Stimulated activated naive CD8-positive, alpha-beta T cell treated with anti-CD3 and anti-CD28 coated beads, Interleukin-15, Interleukin-2, amounts not matched to agents 100 ng/mL and 50 ng/mL, for 24 hours (primary cell): ENCODE results near the gene PARP1.

Source experiments
- H3K27ac Mint-ChIP-seq: one replicate; pipeline ENCODE4 v1.8.0; 2021; ENCODE audit warnings: mild to moderate bottlenecking, mixed read lengths
- H3K27me3 Mint-ChIP-seq: one replicate; pipeline ENCODE4 v1.8.0; 2021; ENCODE audit warnings: mixed read lengths
- H3K36me3 Mint-ChIP-seq: one replicate; pipeline ENCODE4 v1.8.0; 2021; ENCODE audit warnings: low read depth, mixed read lengths
- H3K4me1 Mint-ChIP-seq: one replicate; pipeline ENCODE4 v1.8.0; 2021; ENCODE audit warnings: low read depth, mixed read lengths
- H3K4me3 Mint-ChIP-seq: one replicate; pipeline ENCODE4 v1.8.0; 2021; ENCODE audit warnings: mild to moderate bottlenecking, mixed read lengths
- H3K9me3 Mint-ChIP-seq: one replicate; pipeline ENCODE4 v1.8.0; 2021; ENCODE audit warnings: mixed read lengths

Gene PARP1

GRCh38 chr1:226404063-226404903 is 3.6 kb downstream of the PARP1 start:
- Mint-ChIP-seq H3K9me3 (no peaks in the 10 kb centered on the region), H3K27me3 (no peaks in the 10 kb centered on the region), H3K27ac (no peak overlapping the region), H3K4me1 (peaks cover 67% of the 10 kb centered on the region), H3K4me3 (peak overlapping the region; percentile 97), H3K36me3 (peaks cover 54% of the 10 kb centered on the region)

- H3K27me3 Mint-ChIP-seq = no peaks in the 10 kb centered on the region
- H3K4me1 Mint-ChIP-seq = peaks cover 65% of the 10 kb centered on the region
- H3K36me3 Mint-ChIP-seq = peaks cover 62% of the 10 kb centered on the region
- H3K27ac Mint-ChIP-seq = no peak overlapping the region
- H3K4me3 Mint-ChIP-seq = peak overlapping the region; percentile 53
- no peaks in the 10 kb centered on the region for H3K9me3 Mint-ChIP-seq
Observed at GRCh38 chr1:226403201-226404034, 4.5 kb downstream of the PARP1 start.

GRCh38 chr1:226402739-226403165 is 5.1 kb downstream of the PARP1 start:
- no peak overlapping the region for H3K4me3 Mint-ChIP-seq
- H3K9me3 Mint-ChIP-seq = no peaks in the 10 kb centered on the region
- peaks cover 68% of the 10 kb centered on the region for H3K36me3 Mint-ChIP-seq
- H3K4me1 Mint-ChIP-seq = peaks cover 65% of the 10 kb centered on the region
- no peaks in the 10 kb centered on the region for H3K27me3 Mint-ChIP-seq
- peak overlapping the region; percentile 54 for H3K27ac Mint-ChIP-seq

GRCh38 chr1:226401355-226402303 is 6.3 kb downstream of the PARP1 start:
- Mint-ChIP-seq H3K27ac (no peak overlapping the region), H3K36me3 (peaks cover 77% of the 10 kb centered on the region), H3K4me3 (no peak overlapping the region), H3K27me3 (no peaks in the 10 kb centered on the region), H3K4me1 (peaks cover 65% of the 10 kb centered on the region), H3K9me3 (no peaks in the 10 kb centered on the region)

- Mint-ChIP-seq H3K4me1 (peaks cover 56% of the 10 kb centered on the region), H3K36me3 (peaks cover 75% of the 10 kb centered on the region), H3K9me3 (no peaks in the 10 kb centered on the region), H3K27ac (no peak overlapping the region), H3K4me3 (no peak overlapping the region), H3K27me3 (no peaks in the 10 kb centered on the region)
Observed at GRCh38 chr1:226400519-226401354, 7.2 kb downstream of the PARP1 start.

- H3K4me1 Mint-ChIP-seq = peaks cover 30% of the 10 kb centered on the region
- peaks cover 83% of the 10 kb centered on the region for H3K36me3 Mint-ChIP-seq
- H3K27ac Mint-ChIP-seq = no peak overlapping the region
- no peaks in the 10 kb centered on the region for H3K9me3 Mint-ChIP-seq
- no peak overlapping the region for H3K4me3 Mint-ChIP-seq
- H3K27me3 Mint-ChIP-seq = no peaks in the 10 kb centered on the region
Observed at GRCh38 chr1:226397955-226398636, 9.8 kb downstream of the PARP1 start.

- peak overlapping the region; percentile 33 for H3K27ac Mint-ChIP-seq
- no peak overlapping the region for H3K4me3 Mint-ChIP-seq
- no peaks in the 10 kb centered on the region for H3K27me3 Mint-ChIP-seq
- no peaks in the 10 kb centered on the region for H3K9me3 Mint-ChIP-seq
- H3K36me3 Mint-ChIP-seq = peaks cover 86% of the 10 kb centered on the region
- peaks cover 25% of the 10 kb centered on the region for H3K4me1 Mint-ChIP-seq
Observed at GRCh38 chr1:226397011-226397926, 10.6 kb downstream of the PARP1 start.

GRCh38 chr1:226395753-226396152 is 12.1 kb downstream of the PARP1 start:
- H3K4me1 Mint-ChIP-seq = peaks cover 12% of the 10 kb centered on the region
- H3K27ac Mint-ChIP-seq = no peak overlapping the region
- H3K9me3 Mint-ChIP-seq = no peaks in the 10 kb centered on the region
- no peaks in the 10 kb centered on the region for H3K27me3 Mint-ChIP-seq
- no peak overlapping the region for H3K4me3 Mint-ChIP-seq
- H3K36me3 Mint-ChIP-seq = peaks cover 86% of the 10 kb centered on the region

GRCh38 chr1:226394462-226394861 is 13.4 kb downstream of the PARP1 start:
- Mint-ChIP-seq H3K4me1 (peaks cover 4% of the 10 kb centered on the region), H3K27me3 (no peaks in the 10 kb centered on the region), H3K36me3 (peaks cover 81% of the 10 kb centered on the region), H3K27ac (no peak overlapping the region), H3K9me3 (no peaks in the 10 kb centered on the region), H3K4me3 (no peak overlapping the region)

GRCh38 chr1:226390681-226391080 is 17.2 kb downstream of the PARP1 start:
- H3K4me3 Mint-ChIP-seq = no peak overlapping the region
- H3K9me3 Mint-ChIP-seq = no peaks in the 10 kb centered on the region
- peaks cover 81% of the 10 kb centered on the region for H3K36me3 Mint-ChIP-seq
- H3K27me3 Mint-ChIP-seq = no peaks in the 10 kb centered on the region
- no peaks in the 10 kb centered on the region for H3K4me1 Mint-ChIP-seq
- no peak overlapping the region for H3K27ac Mint-ChIP-seq

GRCh38 chr1:226388131-226388530 is 19.8 kb downstream of the PARP1 start:
- H3K27me3 Mint-ChIP-seq = no peaks in the 10 kb centered on the region
- H3K4me1 Mint-ChIP-seq = no peaks in the 10 kb centered on the region
- no peak overlapping the region for H3K27ac Mint-ChIP-seq
- H3K36me3 Mint-ChIP-seq = peaks cover 87% of the 10 kb centered on the region
- no peaks in the 10 kb centered on the region for H3K9me3 Mint-ChIP-seq
- H3K4me3 Mint-ChIP-seq = no peak overlapping the region

- Mint-ChIP-seq H3K27ac (no peak overlapping the region), H3K36me3 (peaks cover 88% of the 10 kb centered on the region), H3K9me3 (no peaks in the 10 kb centered on the region), H3K27me3 (no peaks in the 10 kb centered on the region), H3K4me3 (no peak overlapping the region), H3K4me1 (peaks cover 11% of the 10 kb centered on the region)
Observed at GRCh38 chr1:226384717-226385116, 23.2 kb downstream of the PARP1 start.
